Measurements from ENCODE around the gene UMAD1. TPM values are rescaled to one million over a fixed set of nuclear protein-coding genes. Genes with fewer than 3 reads are reported as not detected.

Gene UMAD1
- total RNA-seq, 1 donor from 2014 or later = 9.3 TPM

- no peaks in the 10 kb centered on the region for H3K36me3 ChIP-seq (ENCODE audit: insufficient read depth, low read length)
- no peak overlapping the region for H3K4me3 ChIP-seq (ENCODE audit: insufficient read depth, low read depth, low read length)
- no peak overlapping the region for H3K4me3 Mint-ChIP-seq (ENCODE audit: unreplicated experiment)
- no peak overlapping the region for H2AFZ ChIP-seq (ENCODE audit: low read depth, low read length)
- no peaks in the 10 kb centered on the region for H3K4me1 Mint-ChIP-seq (ENCODE audit: low read depth, unreplicated experiment)
- no peaks in the 10 kb centered on the region for H3K27me3 Mint-ChIP-seq (ENCODE audit: low read depth, unreplicated experiment)
- no peak for TF ChIP-seq EZH2 (IDR thresholded peaks at IDR 0.05; ENCODE audit: insufficient read depth, low read length)
- TF ChIP-seq CTCF (IDR thresholded peaks at IDR 0.05; ENCODE audit: insufficient read depth, low read depth, low read length) = no peak
- no peaks in the 10 kb centered on the region for H3K9me3 Mint-ChIP-seq (ENCODE audit: unreplicated experiment)
- no peaks in the 10 kb centered on the region for H3K79me2 ChIP-seq (ENCODE audit: insufficient read depth, low read length)
- DNase-seq (ENCODE audit: low read depth) = no peak
- no peak overlapping the region for H3K27ac ChIP-seq (ENCODE audit: low read depth, low read length)
- H4K20me1 ChIP-seq (ENCODE audit: insufficient read depth, low read length) = no peaks in the 10 kb centered on the region
- H3K9ac ChIP-seq (ENCODE audit: low read length) = no peak overlapping the region
- H3K36me3 Mint-ChIP-seq (ENCODE audit: low read depth, unreplicated experiment) = no peaks in the 10 kb centered on the region
- no peaks in the 10 kb centered on the region for H3K4me1 ChIP-seq (ENCODE audit: insufficient read depth, low read length)
- no peak overlapping the region for H3K4me2 ChIP-seq (ENCODE audit: low read length)
- no peak for FAIRE-seq
- no peaks in the 10 kb centered on the region for H3K27me3 ChIP-seq (ENCODE audit: insufficient read depth, low read length)
- no peak overlapping the region for H3K27ac Mint-ChIP-seq (ENCODE audit: unreplicated experiment)
- H3K9me3 ChIP-seq (ENCODE audit: insufficient read depth, low read depth, low read length) = no peaks in the 10 kb centered on the region
These were observed 110.2 kb downstream of the UMAD1 start for GRCh38 chr7:7750571-7751242.

- no peak overlapping the region for H2AFZ ChIP-seq (ENCODE audit: low read depth, low read length)
- no peak overlapping the region for H3K4me2 ChIP-seq (ENCODE audit: low read length)
- Mint-ChIP-seq H3K9me3 (ENCODE audit: unreplicated experiment) (no peaks in the 10 kb centered on the region), H3K4me1 (ENCODE audit: low read depth, unreplicated experiment) (no peaks in the 10 kb centered on the region), H3K27ac (ENCODE audit: unreplicated experiment) (no peak overlapping the region), H3K27me3 (ENCODE audit: low read depth, unreplicated experiment) (no peaks in the 10 kb centered on the region), H3K4me3 (ENCODE audit: unreplicated experiment) (no peak overlapping the region), H3K36me3 (ENCODE audit: low read depth, unreplicated experiment) (no peaks in the 10 kb centered on the region)
- no peak overlapping the region for H3K9ac ChIP-seq (ENCODE audit: low read length)
- FAIRE-seq = no peak
- H3K27me3 ChIP-seq (ENCODE audit: insufficient read depth, low read length) = no peaks in the 10 kb centered on the region
- no peaks in the 10 kb centered on the region for H3K36me3 ChIP-seq (ENCODE audit: insufficient read depth, low read length)
- H3K4me1 ChIP-seq (ENCODE audit: insufficient read depth, low read length) = no peaks in the 10 kb centered on the region
- no peaks in the 10 kb centered on the region for H3K9me3 ChIP-seq (ENCODE audit: insufficient read depth, low read depth, low read length)
- H4K20me1 ChIP-seq (ENCODE audit: insufficient read depth, low read length) = no peaks in the 10 kb centered on the region
- no peak for TF ChIP-seq EZH2 (IDR thresholded peaks at IDR 0.05; ENCODE audit: insufficient read depth, low read length)
- TF ChIP-seq CTCF (IDR thresholded peaks at IDR 0.05; ENCODE audit: insufficient read depth, low read depth, low read length) = no peak
- H3K79me2 ChIP-seq (ENCODE audit: insufficient read depth, low read length) = no peaks in the 10 kb centered on the region
- no peak overlapping the region for H3K4me3 ChIP-seq (ENCODE audit: insufficient read depth, low read depth, low read length)
- H3K27ac ChIP-seq (ENCODE audit: low read depth, low read length) = no peak overlapping the region
- DNase-seq (ENCODE audit: low read depth) = no peak
These were observed 110.9 kb downstream of the UMAD1 start for GRCh38 chr7:7751243-7752092.
